Vagina (tissue), 2 donors: ENCODE data around the gene TAF3.

ENCODE experiments used
- POLR2A ChIP-seq, 2 donors: fragments of 450-650 bp; IDR thresholded peaks; one replicate each; pipeline ENCODE4 v1.6.1; 2017; ENCODE audit warnings: antibody characterized with exemption in 2 of 2, mild to moderate bottlenecking in 2 of 2, moderate library complexity in 2 of 2
- TF ChIP-seq, protein P1 (sequence below), 3 experiments: fragments of 450-650 bp in 2 of 3; fragments of 200-600 bp in 1 of 3; sonication (generic) in 1 of 3; IDR thresholded peaks; one replicate each; pipeline ENCODE4 v1.5.1; 2017 to 2019; ENCODE audit warnings: antibody characterized with exemption in 3 of 3, mild to moderate bottlenecking in 2 of 3, moderate library complexity in 2 of 3

GRCh38 chr10:8066124-8066523 lies 247.8 kb downstream of the TAF3 start:
- TF ChIP-seq, protein P1, sequence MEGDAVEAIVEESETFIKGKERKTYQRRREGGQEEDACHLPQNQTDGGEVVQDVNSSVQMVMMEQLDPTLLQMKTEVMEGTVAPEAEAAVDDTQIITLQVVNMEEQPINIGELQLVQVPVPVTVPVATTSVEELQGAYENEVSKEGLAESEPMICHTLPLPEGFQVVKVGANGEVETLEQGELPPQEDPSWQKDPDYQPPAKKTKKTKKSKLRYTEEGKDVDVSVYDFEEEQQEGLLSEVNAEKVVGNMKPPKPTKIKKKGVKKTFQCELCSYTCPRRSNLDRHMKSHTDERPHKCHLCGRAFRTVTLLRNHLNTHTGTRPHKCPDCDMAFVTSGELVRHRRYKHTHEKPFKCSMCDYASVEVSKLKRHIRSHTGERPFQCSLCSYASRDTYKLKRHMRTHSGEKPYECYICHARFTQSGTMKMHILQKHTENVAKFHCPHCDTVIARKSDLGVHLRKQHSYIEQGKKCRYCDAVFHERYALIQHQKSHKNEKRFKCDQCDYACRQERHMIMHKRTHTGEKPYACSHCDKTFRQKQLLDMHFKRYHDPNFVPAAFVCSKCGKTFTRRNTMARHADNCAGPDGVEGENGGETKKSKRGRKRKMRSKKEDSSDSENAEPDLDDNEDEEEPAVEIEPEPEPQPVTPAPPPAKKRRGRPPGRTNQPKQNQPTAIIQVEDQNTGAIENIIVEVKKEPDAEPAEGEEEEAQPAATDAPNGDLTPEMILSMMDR (IDR thresholded peaks at IDR 0.05), result no peak
- no peak for TF ChIP-seq POLR2A (IDR thresholded peaks at IDR 0.05)
